Head of caudate nucleus (tissue), 42 donors: Measurements from ENCODE around the gene RNF14.

Source experiments
- DNase-seq, 42 donors: peaks; one replicate each; pipeline versions ENCODE4 v3.0.0 to v3.0.0-alpha.2; 2020 to 2021; ENCODE audit warnings: mixed read lengths in 7 of 42
- intact Hi-C: fragments of 100-400 bp; cut with DNase I; formaldehyde crosslinking; loops from one replicate; pipeline ENCODE4 v1.15.0; 2022

The RNF14 gene

GRCh38 chr5:141968914-141969608, at the start of gene RNF14:
RNF14 (plus strand) TSS chr5:141969105; CDS start chr5:141973589, 4,484 bp downstream.
- intact Hi-C loops = loop anchor here (10.0 kb wide), 1 partner anchor 84 kb away; no protein-coding TSS in a partner anchor
- peak; percentile 74 to 96 (median 92) for DNase-seq

DNA sequence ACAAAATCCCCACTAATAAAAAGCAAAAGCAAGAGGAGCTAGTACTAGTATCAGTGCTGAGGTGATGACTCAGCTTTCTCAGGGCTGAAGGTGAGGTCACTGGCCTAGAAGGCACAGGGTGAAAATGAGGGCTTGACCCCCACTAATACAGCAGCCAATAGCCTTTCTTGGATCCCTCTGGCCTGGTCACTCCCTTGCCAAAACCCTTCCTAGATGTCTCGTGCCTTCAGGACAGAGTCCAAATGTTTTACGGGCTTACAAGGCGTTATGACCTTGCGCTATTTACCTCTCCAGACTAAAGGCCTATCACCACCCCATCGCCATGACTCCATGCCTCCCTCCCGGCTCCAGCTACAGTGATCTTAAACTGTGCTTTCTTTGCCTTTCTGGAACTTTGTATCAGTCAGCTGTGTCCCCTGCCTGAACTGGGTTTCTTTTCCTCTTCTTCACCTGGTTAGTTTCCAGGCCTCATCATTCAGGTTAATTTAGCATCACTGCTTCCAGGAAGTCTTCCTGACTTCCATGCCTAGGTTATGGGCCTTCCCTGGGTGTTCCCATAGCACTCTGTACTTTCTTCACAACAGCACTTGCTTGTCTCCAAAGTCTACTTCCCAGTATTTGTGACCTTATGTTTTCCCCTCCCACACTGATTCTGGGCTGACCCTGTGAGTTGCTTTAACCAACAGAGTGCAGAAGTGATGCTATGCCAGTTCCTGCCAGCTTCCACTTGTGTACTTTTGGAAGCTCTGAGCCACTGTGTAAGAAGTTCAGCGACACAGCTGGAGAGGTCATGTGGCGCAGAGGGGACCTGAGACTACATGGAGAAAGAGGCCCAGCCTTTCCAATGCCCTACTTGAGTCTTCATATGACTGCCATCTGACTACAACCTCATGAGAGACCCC, 49.4 kb upstream of the RNF14 start:
- intact Hi-C loops = loop anchor here (5.0 kb wide), 2 partner anchors 37 to 43 kb away; no protein-coding TSS in a partner anchor
- DNase-seq = peak in 1 of 42 donors; percentile 3

- intact Hi-C loops = loop anchor here (5.0 kb wide), 2 partner anchors 38 to 42 kb away; no protein-coding TSS in a partner anchor
Measured at GRCh38 chr5:141920771-141921170, 48.1 kb upstream of the RNF14 start.

GRCh38 chr5:141922827-141923447, 46.0 kb upstream of the RNF14 start:
- peak in 1 of 42 donors; percentile 23 for DNase-seq
- intact Hi-C loops = loop anchor here (5.0 kb wide), 2 partner anchors 39 to 41 kb away; no protein-coding TSS in a partner anchor

More at GRCh38 chr5:141920771-141921170, 48.1 kb upstream of the RNF14 start:
- no peak for DNase-seq

GRCh38 chr5:141923448-141924313, 45.2 kb upstream of the RNF14 start, which contains the start of gene DELE1:
DELE1 (plus strand) TSS chr5:141923871; CDS start chr5:141923942, 71 bp downstream.
- peak; percentile 87 to 98 (median 93) for DNase-seq
- intact Hi-C loops = loop anchor here (5.0 kb wide), 2 partner anchors 39 to 41 kb away; no protein-coding TSS in a partner anchor

- intact Hi-C loops = no loop called here
- DNase-seq = no peak
Measured at GRCh38 chr5:141926434-141926833, 42.5 kb upstream of the RNF14 start.

GRCh38 chr5:141928051-141928450, 40.9 kb upstream of the RNF14 start:
- intact Hi-C loops = no loop called here
- no peak for DNase-seq

- DNase-seq = no peak
- intact Hi-C loops = no loop called here
Measured at GRCh38 chr5:141929398-141930058, 39.4 kb upstream of the RNF14 start.

GRCh38 chr5:141931694-141932093, 37.2 kb upstream of the RNF14 start:
- intact Hi-C loops = no loop called here
- no peak for DNase-seq

- no peak for DNase-seq
- intact Hi-C loops = no loop called here
Measured at GRCh38 chr5:141933151-141933550, 35.8 kb upstream of the RNF14 start.

- no peak for DNase-seq
- intact Hi-C loops = no loop called here
Measured at GRCh38 chr5:141934099-141934844, 34.6 kb upstream of the RNF14 start.

DNA sequence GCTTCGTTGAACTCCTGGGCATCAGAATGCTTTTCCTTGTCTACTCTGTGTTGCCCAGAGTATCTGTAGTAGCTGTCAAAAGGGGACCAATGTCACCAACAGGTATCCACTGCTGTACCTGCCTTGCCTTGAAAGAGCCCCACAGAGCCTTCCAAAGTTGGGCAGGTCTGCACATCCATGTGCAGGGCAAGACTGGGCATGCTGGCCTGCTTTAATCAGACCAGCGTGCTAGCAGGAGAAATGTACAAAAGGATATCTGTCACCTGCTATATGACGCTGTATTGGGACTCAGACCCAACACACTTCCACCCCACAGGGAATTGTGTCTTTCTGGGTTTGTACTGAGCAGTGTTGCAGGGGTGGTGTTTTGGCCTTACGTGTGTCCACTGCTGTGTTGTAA, 33.4 kb upstream of the RNF14 start:
- DNase-seq = no peak
- intact Hi-C loops = no loop called here

GRCh38 chr5:141940695-141941271, 28.1 kb upstream of the RNF14 start:
- intact Hi-C loops = no loop called here
- peak in 20 of 42 donors; percentile 22 to 68 (median 46) for DNase-seq

DNA sequence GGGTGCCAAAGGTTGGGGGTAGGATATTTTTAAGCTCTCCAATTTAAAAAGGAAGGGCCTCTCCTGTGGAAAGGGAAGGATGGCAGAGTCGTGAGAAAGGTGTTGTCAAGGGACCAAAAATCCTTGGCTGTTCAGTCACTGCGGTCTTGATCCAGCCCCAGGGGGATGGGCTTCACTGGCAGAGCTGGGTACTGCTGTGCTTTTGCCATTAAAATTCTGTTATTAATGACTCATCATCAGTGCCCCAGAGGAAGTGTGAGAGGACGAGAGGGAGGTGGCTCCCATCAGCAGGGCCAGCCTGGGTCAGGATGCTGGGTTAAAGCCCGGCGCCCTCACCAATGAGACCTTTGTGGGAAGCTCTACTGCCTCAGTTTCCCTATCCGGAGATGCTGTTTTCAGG, 27.6 kb upstream of the RNF14 start:
- DNase-seq = peak in 2 of 42 donors; percentile 11 to 52

GRCh38 chr5:141941779-141942178, 27.1 kb upstream of the RNF14 start:
- DNase-seq = no peak
- intact Hi-C loops = no loop called here

More for the DNA sequence above, 27.6 kb upstream of the RNF14 start:
- intact Hi-C loops = no loop called here

DNA sequence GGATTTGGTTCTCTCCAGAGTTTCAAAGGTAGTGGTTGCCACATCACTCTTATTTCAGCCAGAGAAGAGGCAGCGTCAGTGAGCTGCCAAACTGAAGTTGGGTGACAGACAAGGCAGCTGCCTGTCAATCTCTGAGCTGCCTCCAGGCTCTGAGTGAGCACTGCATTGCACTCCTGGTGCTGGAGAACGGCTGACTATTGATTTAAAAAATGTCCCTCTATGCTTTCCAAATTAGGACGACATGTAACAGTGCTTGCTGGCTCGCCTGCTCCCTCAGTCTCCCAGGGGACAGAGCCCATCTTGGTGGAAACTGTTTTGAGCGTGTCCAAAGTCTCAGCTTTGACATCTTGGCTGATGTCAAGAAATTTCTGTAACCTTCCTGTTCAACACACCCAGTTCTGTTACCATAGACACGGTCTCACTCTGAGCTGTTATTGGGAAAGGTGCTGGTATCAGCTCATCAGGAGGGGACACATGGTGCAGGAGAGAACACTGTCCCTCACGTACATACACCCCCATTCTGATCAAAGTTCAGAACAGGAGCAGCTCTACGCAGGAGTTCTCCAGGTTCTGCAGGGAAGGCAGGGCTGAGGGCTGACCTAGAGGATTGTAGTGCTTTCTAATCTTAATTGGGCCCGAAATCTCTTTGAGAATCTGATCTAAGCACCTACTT, 26.6 kb upstream of the RNF14 start:
- DNase-seq = peak in 27 of 42 donors; percentile 18 to 79 (median 48)
- intact Hi-C loops = no loop called here
